Subcutaneous adipose tissue (tissue), 4 donors: Measurements from ENCODE around the gene CXXC4. TPM values are rescaled to one million over a fixed set of nuclear protein-coding genes. Genes with fewer than 3 reads are reported as not detected.

Experiments used
- CTCF ChIP-seq: fragments of 450-650 bp; IDR thresholded peaks from one replicate; pipeline ENCODE4 v1.5.1; 2016; ENCODE audit warnings: low read depth, mild to moderate bottlenecking, control low read depth, antibody characterized with exemption, moderate library complexity
- total RNA-seq, 4 donors: library from RNA; depleted of rRNA; stranded (reverse); fragments of >200 nt; gene quantifications; one replicate each; pipeline ENCODE4 v1.1.0, GENCODE V29; 2016

CXXC4 gene
- total RNA-seq, 4 donors from 2014 or later, result 0.22 to 1.5 (median 0.41) TPM

GRCh38 chr4:104500442-104500841 is 5.7 kb upstream of the CXXC4 start:
- no peak for TF ChIP-seq CTCF

GRCh38 chr4:104494185-104494584 is 509 bp downstream of the CXXC4 start:
- no peak for TF ChIP-seq CTCF

- no peak for TF ChIP-seq CTCF
These were observed 1.4 kb downstream of the CXXC4 start for GRCh38 chr4:104493081-104493831.

- TF ChIP-seq CTCF, result no peak
These were observed 2.4 kb downstream of the CXXC4 start for GRCh38 chr4:104492183-104492771.

- no peak for TF ChIP-seq CTCF
These were observed 3.1 kb downstream of the CXXC4 start for GRCh38 chr4:104491481-104492182.

- TF ChIP-seq CTCF, result no peak
These were observed 3.8 kb downstream of the CXXC4 start for GRCh38 chr4:104490770-104491480.
